Fibroblast of gingiva (primary cell): ENCODE measurements around the gene LINC01488.

Source experiments
- DNase-seq: peaks from one replicate; pipeline ENCODE4 v3.0.0-alpha.2; 2011; ENCODE audit warnings: low read depth

Gene LINC01488

GRCh38 chr11:69481393-69481844 is at the start of gene LINC01488:
Gene LINC01488, plus strand, starts transcription at chr11:69481663.
- no peak for DNase-seq

GRCh38 chr11:69431893-69432738 is 49.3 kb upstream of the LINC01488 start:
- DNase-seq: no peak

- no peak for DNase-seq
Measured at GRCh38 chr11:69433741-69434140, 47.7 kb upstream of the LINC01488 start.

- no peak for DNase-seq
Measured at GRCh38 chr11:69434471-69434931, 47.0 kb upstream of the LINC01488 start.

- DNase-seq: peak; percentile 38
Measured at GRCh38 chr11:69435161-69435986, 46.1 kb upstream of the LINC01488 start.

GRCh38 chr11:69436041-69436982 is 45.2 kb upstream of the LINC01488 start:
- DNase-seq: no peak

GRCh38 chr11:69437001-69437875 is 44.2 kb upstream of the LINC01488 start:
- DNase-seq: no peak

- no peak for DNase-seq
Measured at GRCh38 chr11:69437876-69438205, 43.6 kb upstream of the LINC01488 start.

- no peak for DNase-seq
Measured at GRCh38 chr11:69438286-69438920, 43.1 kb upstream of the LINC01488 start.

GRCh38 chr11:69439127-69439526 is 42.3 kb upstream of the LINC01488 start:
- DNase-seq: no peak

GRCh38 chr11:69439651-69440464 is 41.6 kb upstream of the LINC01488 start:
- no peak for DNase-seq

GRCh38 chr11:69440876-69441275 is 40.6 kb upstream of the LINC01488 start:
- no peak for DNase-seq

GRCh38 chr11:69442012-69442806 is 39.3 kb upstream of the LINC01488 start:
- no peak for DNase-seq

- peak; percentile 71 for DNase-seq
Measured at GRCh38 chr11:69442807-69443137, 38.7 kb upstream of the LINC01488 start.

- peak; percentile 93 for DNase-seq
Measured at GRCh38 chr11:69443138-69443967, 38.1 kb upstream of the LINC01488 start.

GRCh38 chr11:69443968-69444364 is 37.5 kb upstream of the LINC01488 start:
- peak; percentile 12 for DNase-seq

GRCh38 chr11:69444381-69445130 is 36.9 kb upstream of the LINC01488 start:
- DNase-seq: peak; percentile 94
